NB4 (cell line): ENCODE results near the gene ASB10.

ENCODE experiments used
- DNase-seq: peaks from one replicate; pipeline ENCODE4 v3.0.0; 2010; ENCODE audit warnings: low read depth
- H3K4me3 ChIP-seq: one replicate; pipeline ENCODE4 v1.5.1; 2011; ENCODE audit warnings: mild to moderate bottlenecking, low read depth, low read length, moderate library complexity
- CTCF ChIP-seq: IDR thresholded peaks from one replicate; pipeline ENCODE4 v1.5.1; 2012; ENCODE audit warnings: low read depth, low read length
- MAX ChIP-seq: IDR thresholded peaks from 2 replicates; pipeline ENCODE4 v1.6.1; 2011; ENCODE audit warnings: low read depth, low read length
- MYC ChIP-seq: IDR thresholded peaks from 2 replicates; pipeline ENCODE4 v1.6.1; 2011; ENCODE audit warnings: low read depth, low read length
- POLR2A ChIP-seq: IDR thresholded peaks from 2 replicates; pipeline ENCODE4 v1.6.1; 2011; ENCODE audit warnings: mild to moderate bottlenecking; ENCODE audit not compliant: insufficient read length; ENCODE audit errors: extremely low read depth

ASB10 gene

GRCh38 chr7:151198945-151199848, 12.1 kb upstream of the ASB10 start:
- no peak for DNase-seq
- no peak overlapping the region for H3K4me3 ChIP-seq

GRCh38 chr7:151197932-151198331, 10.9 kb upstream of the ASB10 start:
- no peak overlapping the region for H3K4me3 ChIP-seq
- DNase-seq, result no peak
- TF ChIP-seq POLR2A, result no peak
- TF ChIP-seq MAX, result no peak
- TF ChIP-seq CTCF, result no peak
- TF ChIP-seq MYC, result no peak

More at GRCh38 chr7:151198945-151199848, 12.1 kb upstream of the ASB10 start:
- TF ChIP-seq MAX, result no peak
- TF ChIP-seq CTCF, result no peak
- no peak for TF ChIP-seq MYC
- TF ChIP-seq POLR2A, result no peak

- no peak overlapping the region for H3K4me3 ChIP-seq
- no peak for TF ChIP-seq MAX
- TF ChIP-seq CTCF, result no peak
- DNase-seq, result no peak
Measured at GRCh38 chr7:151195616-151196450, 8.8 kb upstream of the ASB10 start.

- no peak overlapping the region for H3K4me3 ChIP-seq
- DNase-seq, result no peak
- no peak for TF ChIP-seq CTCF
- TF ChIP-seq MYC, result no peak
- no peak for TF ChIP-seq POLR2A
- no peak for TF ChIP-seq MAX
Measured at GRCh38 chr7:151194188-151194587, 7.1 kb upstream of the ASB10 start.

GRCh38 chr7:151193203-151193978, 6.3 kb upstream of the ASB10 start:
- TF ChIP-seq MYC, result no peak
- no peak for TF ChIP-seq CTCF
- TF ChIP-seq POLR2A, result no peak
- no peak for TF ChIP-seq MAX
- DNase-seq, result no peak
- H3K4me3 ChIP-seq, result no peak overlapping the region
